ENCODE data around the gene ZIC4. TPM values are rescaled to one million over a fixed set of nuclear protein-coding genes. Genes with fewer than 3 reads are reported as not detected.

Gene ZIC4
- total and polyA plus RNA-seq, 2 experiments from 2014 or later, result not detected

GRCh38 chr3:147387885-147388699 lies 18.3 kb downstream of the ZIC4 start:
- peaks cover 100% of the 10 kb centered on the region for H3K27me3 Mint-ChIP-seq (ENCODE audit: insufficient read depth, low read depth, poor library complexity)

GRCh38 chr3:147387291-147387884 lies 19.0 kb downstream of the ZIC4 start:
- no peak for ATAC-seq
- Histone ChIP-seq H3K36me3 (ENCODE audit: insufficient read depth) (no peaks in the 10 kb centered on the region), H3K27me3 (ENCODE audit: insufficient read depth) (peaks cover 100% of the 10 kb centered on the region), H3K4me1 (ENCODE audit: insufficient read depth) (peaks cover 83% of the 10 kb centered on the region), H2AFZ (no peak overlapping the region), H3K27ac (ENCODE audit: low read depth) (no peak overlapping the region), H3K9me2 (ENCODE audit: insufficient read depth) (no peaks in the 10 kb centered on the region), H3F3A (replicated peaks; ENCODE audit: low read depth) (peaks cover 32% of the 10 kb centered on the region), H3K4me3 (peak overlapping the region; percentile 81), H3K79me2 (replicated peaks; ENCODE audit: insufficient read depth) (no peaks in the 10 kb centered on the region), H4K20me1 (replicated peaks; ENCODE audit: insufficient read depth) (peaks cover 3% of the 10 kb centered on the region; the same call in 1 of the 2 replicates), H3K4me2 (peak overlapping the region; percentile 93)
- Mint-ChIP-seq H3K9me3 (peaks cover 5% of the 10 kb centered on the region; the same call in 2 of the 3 replicates), H3K27me3 (ENCODE audit: insufficient read depth, low read depth, poor library complexity) (peaks cover 100% of the 10 kb centered on the region), H3K4me1 (peaks cover 79% of the 10 kb centered on the region), H3K27ac (no peak overlapping the region), H3K36me3 (ENCODE audit: low read depth) (no peaks in the 10 kb centered on the region), H3K4me3 (no peak overlapping the region)
- TF ChIP-seq EZH2 (IDR thresholded peaks at IDR 0.05; ENCODE audit: low read depth, unreplicated experiment), result no peak
- no peak for TF ChIP-seq EZH2phosphoT487 (IDR thresholded peaks at IDR 0.05; ENCODE audit: unreplicated experiment)
- no peak for TF ChIP-seq CREB1 (CRISPR knock-in tag; IDR thresholded peaks at IDR 0.05; ENCODE audit: low read depth)
- no peak for DNase-seq (ENCODE audit: low spot score)

More at GRCh38 chr3:147387885-147388699, 18.3 kb downstream of the ZIC4 start:
- Histone ChIP-seq H4K20me1 (replicated peaks; ENCODE audit: insufficient read depth) (peaks cover 3% of the 10 kb centered on the region; the same call in 1 of the 2 replicates), H3F3A (replicated peaks; ENCODE audit: low read depth) (peaks cover 39% of the 10 kb centered on the region), H3K27me3 (ENCODE audit: insufficient read depth) (peaks cover 100% of the 10 kb centered on the region), H3K27ac (ENCODE audit: low read depth) (no peak overlapping the region), H2AFZ (no peak overlapping the region), H3K4me2 (peak overlapping the region; percentile 93), H3K9me2 (ENCODE audit: insufficient read depth) (no peaks in the 10 kb centered on the region), H3K4me1 (ENCODE audit: insufficient read depth) (peaks cover 82% of the 10 kb centered on the region), H3K36me3 (ENCODE audit: insufficient read depth) (no peaks in the 10 kb centered on the region), H3K79me2 (replicated peaks; ENCODE audit: insufficient read depth) (no peaks in the 10 kb centered on the region), H3K4me3 (peak overlapping the region; percentile 81)
- Mint-ChIP-seq H3K36me3 (ENCODE audit: low read depth) (no peaks in the 10 kb centered on the region), H3K9me3 (peaks cover 5% of the 10 kb centered on the region; the same call in 2 of the 3 replicates), H3K27ac (no peak overlapping the region), H3K4me1 (peaks cover 80% of the 10 kb centered on the region), H3K4me3 (peak overlapping the region; percentile 39)
- TF ChIP-seq POLR2AphosphoS5 (IDR thresholded peaks at IDR 0.05; ENCODE audit: low read depth) (no peak), CTCF (conservative IDR thresholded peaks at IDR 0.05; ENCODE audit: low read depth in 2 of 2) (no peak), EZH2phosphoT487 (IDR thresholded peaks at IDR 0.05; ENCODE audit: unreplicated experiment) (peak; percentile 73), EZH2 (IDR thresholded peaks at IDR 0.05; ENCODE audit: low read depth, unreplicated experiment) (peak; percentile 87), ZNF114 (CRISPR knock-in tag; IDR thresholded peaks at IDR 0.05) (no peak)
- DNase-seq (ENCODE audit: low spot score), result peak; percentile 49
- ATAC-seq, result no peak

Measured in GM23338 (cell line).